OCI-LY1 (cell line): ENCODE data around the gene FBXL14.

Experiments used
- EZH2 ChIP-seq: fragments of 200-600 bp; sonication (generic), shearing (Covaris generic); IDR thresholded peaks from 2 replicates; pipeline ENCODE4 v1.8.0; 2017; ENCODE audit warnings: borderline replicate concordance, mixed run types, mild to moderate bottlenecking, antibody characterized with exemption, low read length, moderate library complexity, mixed read lengths
- TF ChIP-seq, protein P1 (sequence below): fragments of 200-600 bp; sonication (generic), shearing (Covaris generic); IDR thresholded peaks from 2 replicates; pipeline ENCODE4 v1.5.1; 2017; ENCODE audit warnings: mild to moderate bottlenecking, antibody characterized with exemption, low read length, moderate library complexity, mixed read lengths

- TF ChIP-seq, protein P1, sequence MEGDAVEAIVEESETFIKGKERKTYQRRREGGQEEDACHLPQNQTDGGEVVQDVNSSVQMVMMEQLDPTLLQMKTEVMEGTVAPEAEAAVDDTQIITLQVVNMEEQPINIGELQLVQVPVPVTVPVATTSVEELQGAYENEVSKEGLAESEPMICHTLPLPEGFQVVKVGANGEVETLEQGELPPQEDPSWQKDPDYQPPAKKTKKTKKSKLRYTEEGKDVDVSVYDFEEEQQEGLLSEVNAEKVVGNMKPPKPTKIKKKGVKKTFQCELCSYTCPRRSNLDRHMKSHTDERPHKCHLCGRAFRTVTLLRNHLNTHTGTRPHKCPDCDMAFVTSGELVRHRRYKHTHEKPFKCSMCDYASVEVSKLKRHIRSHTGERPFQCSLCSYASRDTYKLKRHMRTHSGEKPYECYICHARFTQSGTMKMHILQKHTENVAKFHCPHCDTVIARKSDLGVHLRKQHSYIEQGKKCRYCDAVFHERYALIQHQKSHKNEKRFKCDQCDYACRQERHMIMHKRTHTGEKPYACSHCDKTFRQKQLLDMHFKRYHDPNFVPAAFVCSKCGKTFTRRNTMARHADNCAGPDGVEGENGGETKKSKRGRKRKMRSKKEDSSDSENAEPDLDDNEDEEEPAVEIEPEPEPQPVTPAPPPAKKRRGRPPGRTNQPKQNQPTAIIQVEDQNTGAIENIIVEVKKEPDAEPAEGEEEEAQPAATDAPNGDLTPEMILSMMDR = no peak
- TF ChIP-seq EZH2 = no peak
Observed at GRCh38 chr12:1581973-1582708, 12.2 kb downstream of the FBXL14 start.
